ENCODE results near the gene MFSD6L.

DNA sequence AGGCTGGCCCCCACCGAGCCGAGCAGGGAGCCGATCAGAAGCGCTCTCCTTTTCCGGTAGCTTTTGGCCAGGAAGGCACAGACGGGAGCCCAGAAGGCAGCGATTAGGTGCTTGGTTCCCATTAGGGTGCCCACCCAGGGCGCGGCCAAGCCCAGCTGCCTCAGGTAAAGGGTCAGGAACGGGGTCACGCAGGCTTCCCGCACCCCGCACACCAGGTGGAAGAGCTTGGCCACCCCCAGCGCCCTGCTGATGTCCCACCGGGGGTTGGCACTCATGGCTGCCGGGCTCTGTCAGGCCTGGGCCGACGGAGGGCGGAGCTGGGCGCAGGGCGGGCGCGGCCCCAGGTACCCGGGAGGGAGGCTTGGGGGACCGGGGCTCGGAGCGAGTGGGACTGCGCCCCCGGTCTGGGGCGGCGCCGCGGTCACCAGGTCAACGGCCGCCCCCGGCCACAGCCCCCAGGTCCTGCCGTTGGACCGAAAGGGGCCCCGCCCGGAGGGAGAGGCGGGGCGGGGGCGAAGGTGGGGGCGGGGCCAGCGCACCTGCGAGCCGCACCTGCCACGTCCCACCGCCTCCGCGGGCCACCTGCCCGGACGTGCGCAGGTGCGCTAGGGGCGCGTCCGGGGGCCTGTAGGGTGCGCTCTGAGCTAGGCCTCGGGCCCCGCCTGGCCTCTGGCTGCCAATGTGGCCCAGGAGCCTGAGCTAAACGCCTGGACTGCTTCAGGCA lies at the start of gene MFSD6L:
- TF ChIP-seq, protein P1, sequence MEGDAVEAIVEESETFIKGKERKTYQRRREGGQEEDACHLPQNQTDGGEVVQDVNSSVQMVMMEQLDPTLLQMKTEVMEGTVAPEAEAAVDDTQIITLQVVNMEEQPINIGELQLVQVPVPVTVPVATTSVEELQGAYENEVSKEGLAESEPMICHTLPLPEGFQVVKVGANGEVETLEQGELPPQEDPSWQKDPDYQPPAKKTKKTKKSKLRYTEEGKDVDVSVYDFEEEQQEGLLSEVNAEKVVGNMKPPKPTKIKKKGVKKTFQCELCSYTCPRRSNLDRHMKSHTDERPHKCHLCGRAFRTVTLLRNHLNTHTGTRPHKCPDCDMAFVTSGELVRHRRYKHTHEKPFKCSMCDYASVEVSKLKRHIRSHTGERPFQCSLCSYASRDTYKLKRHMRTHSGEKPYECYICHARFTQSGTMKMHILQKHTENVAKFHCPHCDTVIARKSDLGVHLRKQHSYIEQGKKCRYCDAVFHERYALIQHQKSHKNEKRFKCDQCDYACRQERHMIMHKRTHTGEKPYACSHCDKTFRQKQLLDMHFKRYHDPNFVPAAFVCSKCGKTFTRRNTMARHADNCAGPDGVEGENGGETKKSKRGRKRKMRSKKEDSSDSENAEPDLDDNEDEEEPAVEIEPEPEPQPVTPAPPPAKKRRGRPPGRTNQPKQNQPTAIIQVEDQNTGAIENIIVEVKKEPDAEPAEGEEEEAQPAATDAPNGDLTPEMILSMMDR (IDR thresholded peaks at IDR 0.05; ENCODE audit: low read depth, low read length), result no peak
- no peak for TF ChIP-seq POLR2A (IDR thresholded peaks at IDR 0.05; ENCODE audit: extremely low read depth, insufficient read length)
- no peak for TF ChIP-seq MYC (IDR thresholded peaks at IDR 0.05; ENCODE audit: low read depth, low read length)

Measured in NB4 (cell line).